GM23338 (cell line): ENCODE data around the gene SAMD8. TPM values are rescaled to one million over a fixed set of nuclear protein-coding genes. Genes with fewer than 3 reads are reported as not detected.
A peak's percentile ranks its signal among the peaks of the same experiment; 100 is the strongest.

Source experiments
- ATAC-seq: fragments of 200-7000 bp; cut with Tn5 transposase; 3 replicates; pipeline ENCODE4 v1.9.1; 2020
- DNase-seq: peaks from one replicate; pipeline ENCODE4 v3.0.0-alpha.2; 2015; ENCODE audit warnings: low spot score
- H2AFZ ChIP-seq: fragments of 200-600 bp; sonication (generic); 2 replicates; pipeline ENCODE4 v1.8.0; 2016; ENCODE audit warnings: antibody characterized with exemption, mild to moderate bottlenecking, moderate library complexity
- H3F3A ChIP-seq: fragments of 200-600 bp; sonication (generic); replicated peaks from 2 replicates; pipeline ENCODE4 v1.8.0; 2017; ENCODE audit warnings: antibody characterized with exemption, mixed run types, low read depth
- H3K27ac ChIP-seq: fragments of 200-600 bp; sonication (generic); 2 replicates; pipeline ENCODE4 v1.6.1; 2016; ENCODE audit warnings: low read depth
- H3K27me3 ChIP-seq: fragments of 200-600 bp; sonication (generic); 2 replicates; pipeline ENCODE4 v1.8.0; 2016; ENCODE audit warnings: mild to moderate bottlenecking, mixed run types, moderate library complexity; ENCODE audit not compliant: insufficient read depth
- H3K36me3 ChIP-seq: fragments of 200-600 bp; sonication (generic); 2 replicates; pipeline ENCODE4 v1.8.0; 2016; ENCODE audit warnings: mild to moderate bottlenecking; ENCODE audit not compliant: insufficient read depth
- H3K4me1 ChIP-seq: fragments of 200-600 bp; sonication (generic); 2 replicates; pipeline ENCODE4 v1.8.0; 2016; ENCODE audit warnings: mild to moderate bottlenecking, moderate library complexity; ENCODE audit not compliant: insufficient read depth
- H3K4me2 ChIP-seq: fragments of 200-600 bp; sonication (generic); 2 replicates; pipeline ENCODE4 v1.7.1; 2017; ENCODE audit warnings: mixed run types
- H3K4me3 ChIP-seq: fragments of 200-600 bp; sonication (generic); 2 replicates; pipeline ENCODE4 v1.6.1; 2016; ENCODE audit warnings: mixed run types
- H3K79me2 ChIP-seq: fragments of 200-600 bp; sonication (generic); replicated peaks from 2 replicates; pipeline ENCODE4 v1.8.0; 2017; ENCODE audit warnings: mild to moderate bottlenecking; ENCODE audit not compliant: insufficient read depth
- H3K9me2 ChIP-seq: fragments of 200-600 bp; sonication (generic); 2 replicates; pipeline ENCODE4 v1.8.0; 2017; ENCODE audit not compliant: insufficient read depth
- H4K20me1 ChIP-seq: fragments of 200-600 bp; sonication (generic); replicated peaks from 2 replicates; pipeline ENCODE4 v1.8.0; 2017; ENCODE audit warnings: mild to moderate bottlenecking; ENCODE audit not compliant: insufficient read depth
- H3K27ac Mint-ChIP-seq: 2 replicates; pipeline ENCODE4 v1.8.0; 2020; ENCODE audit warnings: inconsistent platforms, mild to moderate bottlenecking, moderate library complexity, mixed read lengths
- H3K27me3 Mint-ChIP-seq: 3 replicates; pipeline ENCODE4 v1.8.0; 2022; ENCODE audit warnings: low read depth, mild to moderate bottlenecking, moderate library complexity, mixed read lengths, inconsistent platforms; ENCODE audit not compliant: insufficient read depth, poor library complexity
- H3K36me3 Mint-ChIP-seq: 3 replicates; pipeline ENCODE4 v1.8.0; 2021; ENCODE audit warnings: low read depth, mild to moderate bottlenecking, inconsistent platforms, moderate library complexity, mixed read lengths
- H3K4me1 Mint-ChIP-seq: 3 replicates; pipeline ENCODE4 v1.8.0; 2020; ENCODE audit warnings: mild to moderate bottlenecking, inconsistent platforms, mixed read lengths
- H3K4me3 Mint-ChIP-seq: 3 replicates; pipeline ENCODE4 v1.8.0; 2021; ENCODE audit warnings: moderate library complexity, mild to moderate bottlenecking, inconsistent platforms, mixed read lengths
- H3K9me3 Mint-ChIP-seq: 3 replicates; pipeline ENCODE4 v1.8.0; 2020; ENCODE audit warnings: moderate library complexity, mild to moderate bottlenecking, inconsistent platforms, mixed read lengths
- CREB1 ChIP-seq: fragments of 250-450 bp; sonication (Bioruptor Pico); IDR thresholded peaks from 2 replicates; pipeline ENCODE4 v1.5.0; 2020; ENCODE audit warnings: low read depth, mild to moderate bottlenecking, moderate library complexity
- CTCF ChIP-seq, 2 experiments: fragments of 200-600 bp in 1 of 2; sonication (generic) in 1 of 2; conservative IDR thresholded peaks; 2 replicates each; pipeline versions ENCODE4 v1.5.1 to v1.6.1; 2016 to 2017; ENCODE audit warnings: antibody characterized with exemption in 2 of 2, low read depth in 2 of 2, mild to moderate bottlenecking in 2 of 2, moderate library complexity in 1 of 2
- ETS1 ChIP-seq: IDR thresholded peaks from 2 replicates; pipeline ENCODE4 v1.6.1; 2016; ENCODE audit warnings: antibody characterized with exemption
- JUNB ChIP-seq: IDR thresholded peaks from one replicate; pipeline ENCODE4 v1.6.1; 2016; ENCODE audit warnings: antibody characterized with exemption; ENCODE audit not compliant: unreplicated experiment
- NANOG ChIP-seq: IDR thresholded peaks from 2 replicates; pipeline ENCODE4 v1.6.1; 2016; ENCODE audit warnings: antibody characterized with exemption, borderline replicate concordance
- POLR2AphosphoS5 ChIP-seq: IDR thresholded peaks from 2 replicates; pipeline ENCODE4 v1.6.1; 2016; ENCODE audit warnings: antibody characterized with exemption, low read depth
- STAT1 ChIP-seq: IDR thresholded peaks from one replicate; pipeline ENCODE4 v1.6.1; 2016; ENCODE audit warnings: antibody characterized with exemption; ENCODE audit not compliant: unreplicated experiment
- ZNF114 ChIP-seq: fragments of 250-450 bp; sonication (Bioruptor Pico); IDR thresholded peaks from 2 replicates; pipeline ENCODE4 v1.5.0; 2020; ENCODE audit warnings: mild to moderate bottlenecking, moderate library complexity
- ZNF462 ChIP-seq: fragments of 250-450 bp; sonication (Bioruptor Pico); IDR thresholded peaks from 2 replicates; pipeline ENCODE4 v1.5.0; 2020; ENCODE audit warnings: mild to moderate bottlenecking, moderate library complexity
- polyA plus RNA-seq: library from polyadenylated mRNA; unstranded; fragments of >200 nt; fragmentation: Nextera tagmentation; extraction: Ambion mirVana; gene quantifications from 2 replicates; pipeline ENCODE4 v1.2.1, GENCODE V29; 2016
- total RNA-seq: library from RNA; depleted of rRNA; stranded (reverse); fragments of >200 nt; shearing (Covaris generic); gene quantifications from 2 replicates; pipeline ENCODE4 v1.2.3, GENCODE V29; 2014

The SAMD8 gene
- total and polyA plus RNA-seq, 2 experiments from 2014 or later: 7.8 to 28.4 TPM

- Mint-ChIP-seq H3K27me3 (peaks cover 6% of the 10 kb centered on the region), H3K4me1 (peaks cover 52% of the 10 kb centered on the region), H3K9me3 (peaks cover 10% of the 10 kb centered on the region; the same call in 2 of the 3 replicates), H3K27ac (no peak overlapping the region), H3K36me3 (no peaks in the 10 kb centered on the region), H3K4me3 (no peak overlapping the region)
- H3K9me2 ChIP-seq: 0 out of 2 replicates have a peak, but pooled peaks cover 12% of the 10 kb centered on the region
- ATAC-seq: no peak
- peaks cover 4% of the 10 kb centered on the region; the same call in 1 of the 2 replicates for H3F3A ChIP-seq
- peak overlapping the region; percentile 91 for H2AFZ ChIP-seq
- H3K79me2 ChIP-seq: no peaks in the 10 kb centered on the region
- H3K27ac ChIP-seq: no peak overlapping the region
- no peak for DNase-seq
- H3K4me1 ChIP-seq: peaks cover 30% of the 10 kb centered on the region
- H3K27me3 ChIP-seq: no peaks in the 10 kb centered on the region
- no peak overlapping the region for H3K4me2 ChIP-seq
- no peaks in the 10 kb centered on the region for H3K36me3 ChIP-seq
- H3K4me3 ChIP-seq: no peak overlapping the region
- no peak for TF ChIP-seq ZNF462 (CRISPR knock-in tag)
- no peak for TF ChIP-seq POLR2AphosphoS5
- TF ChIP-seq JUNB: no peak
- no peak for TF ChIP-seq CREB1 (CRISPR knock-in tag)
- TF ChIP-seq ZNF114 (CRISPR knock-in tag): no peak
- no peak for TF ChIP-seq NANOG
- no peak for TF ChIP-seq STAT1
- no peak for TF ChIP-seq CTCF (conservative IDR thresholded peaks at IDR 0.05; ENCODE audit: low read depth in 2 of 2)
- TF ChIP-seq ETS1: no peak
- H4K20me1 ChIP-seq: no peaks in the 10 kb centered on the region
These were observed 26.5 kb upstream of the SAMD8 start for GRCh38 chr10:75084834-75085384.
